Liver (tissue), 3 donors: ENCODE data around the gene RSL1D1.

Experiments
- FOXA1 ChIP-seq: IDR thresholded peaks from 2 replicates; pipeline ENCODE4 v1.6.1; 2016; ENCODE audit warnings: antibody characterized with exemption
- GABPA ChIP-seq, 2 donors: IDR thresholded peaks in 1 of 2; conservative IDR thresholded peaks in 1 of 2; 2 replicates each; pipeline ENCODE4 v1.6.1; 2016; ENCODE audit warnings: antibody characterized with exemption in 2 of 2, mild to moderate bottlenecking in 1 of 2, moderate library complexity in 1 of 2
- HNF4A ChIP-seq, 2 donors: conservative IDR thresholded peaks; 2 replicates each; pipeline ENCODE4 v1.6.1; 2016; ENCODE audit warnings: antibody characterized with exemption in 2 of 2, mild to moderate bottlenecking in 2 of 2
- JUND ChIP-seq, 2 donors: IDR thresholded peaks; 2 replicates each; pipeline ENCODE4 v1.6.1; 2016; ENCODE audit warnings: antibody characterized with exemption in 2 of 2
- MAX ChIP-seq: IDR thresholded peaks from 2 replicates; pipeline ENCODE4 v1.6.1; 2016; ENCODE audit warnings: antibody characterized with exemption
- RXRA ChIP-seq, 2 donors: IDR thresholded peaks; 2 replicates each; pipeline ENCODE4 v1.6.1; 2017 to 2018; ENCODE audit warnings: antibody characterized with exemption in 2 of 2, mild to moderate bottlenecking in 1 of 2
- TAF1 ChIP-seq: conservative IDR thresholded peaks from 2 replicates; pipeline ENCODE4 v1.6.1; 2016; ENCODE audit warnings: antibody characterized with exemption, mild to moderate bottlenecking
- ZBTB33 ChIP-seq: IDR thresholded peaks from 2 replicates; pipeline ENCODE4 v1.6.1; 2016; ENCODE audit warnings: antibody characterized with exemption
- TF ChIP-seq, protein P1 (sequence below): fragments of 150-350 bp; IDR thresholded peaks from 2 replicates; pipeline ENCODE4 v1.5.1; 2017; ENCODE audit warnings: improper control_type of control experiment, low read depth, low read length; ENCODE audit not compliant: missing input control
- TF ChIP-seq, protein P2 (sequence below): IDR thresholded peaks from 2 replicates; pipeline ENCODE4 v1.6.1; 2016; ENCODE audit warnings: antibody characterized with exemption, mild to moderate bottlenecking
- donor health status: healthy.
- donor health status: healthy.

DNA sequence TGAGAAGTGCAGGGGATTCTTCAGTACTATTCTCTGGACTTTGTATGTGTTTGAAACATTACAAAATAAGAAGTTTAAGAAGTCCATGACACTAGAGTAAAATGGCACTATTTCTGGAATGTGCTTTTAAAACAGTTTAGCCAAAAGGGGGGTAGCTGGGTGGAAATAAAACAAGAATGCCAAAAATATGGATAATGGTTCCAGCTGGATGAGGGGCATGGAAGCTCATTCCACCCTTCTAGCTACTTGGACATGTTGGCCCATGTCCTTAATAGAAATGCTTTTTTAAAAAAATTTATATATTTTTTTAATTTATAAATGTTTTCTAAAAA is 67.3 kb downstream of the RSL1D1 start:
- TF ChIP-seq, protein P1, sequence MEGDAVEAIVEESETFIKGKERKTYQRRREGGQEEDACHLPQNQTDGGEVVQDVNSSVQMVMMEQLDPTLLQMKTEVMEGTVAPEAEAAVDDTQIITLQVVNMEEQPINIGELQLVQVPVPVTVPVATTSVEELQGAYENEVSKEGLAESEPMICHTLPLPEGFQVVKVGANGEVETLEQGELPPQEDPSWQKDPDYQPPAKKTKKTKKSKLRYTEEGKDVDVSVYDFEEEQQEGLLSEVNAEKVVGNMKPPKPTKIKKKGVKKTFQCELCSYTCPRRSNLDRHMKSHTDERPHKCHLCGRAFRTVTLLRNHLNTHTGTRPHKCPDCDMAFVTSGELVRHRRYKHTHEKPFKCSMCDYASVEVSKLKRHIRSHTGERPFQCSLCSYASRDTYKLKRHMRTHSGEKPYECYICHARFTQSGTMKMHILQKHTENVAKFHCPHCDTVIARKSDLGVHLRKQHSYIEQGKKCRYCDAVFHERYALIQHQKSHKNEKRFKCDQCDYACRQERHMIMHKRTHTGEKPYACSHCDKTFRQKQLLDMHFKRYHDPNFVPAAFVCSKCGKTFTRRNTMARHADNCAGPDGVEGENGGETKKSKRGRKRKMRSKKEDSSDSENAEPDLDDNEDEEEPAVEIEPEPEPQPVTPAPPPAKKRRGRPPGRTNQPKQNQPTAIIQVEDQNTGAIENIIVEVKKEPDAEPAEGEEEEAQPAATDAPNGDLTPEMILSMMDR: no peak
- TF ChIP-seq MAX (no peak), TAF1 (no peak), RXRA (IDR thresholded peaks at IDR 0.05) (no peak), GABPA (IDR thresholded peaks at IDR 0.05 in 1 of 2, conservative IDR thresholded peaks at IDR 0.05 in 1 of 2) (no peak), FOXA1 (no peak), HNF4A (conservative IDR thresholded peaks at IDR 0.05) (no peak), JUND (IDR thresholded peaks at IDR 0.05) (no peak), ZBTB33 (no peak)
- TF ChIP-seq, protein P2, sequence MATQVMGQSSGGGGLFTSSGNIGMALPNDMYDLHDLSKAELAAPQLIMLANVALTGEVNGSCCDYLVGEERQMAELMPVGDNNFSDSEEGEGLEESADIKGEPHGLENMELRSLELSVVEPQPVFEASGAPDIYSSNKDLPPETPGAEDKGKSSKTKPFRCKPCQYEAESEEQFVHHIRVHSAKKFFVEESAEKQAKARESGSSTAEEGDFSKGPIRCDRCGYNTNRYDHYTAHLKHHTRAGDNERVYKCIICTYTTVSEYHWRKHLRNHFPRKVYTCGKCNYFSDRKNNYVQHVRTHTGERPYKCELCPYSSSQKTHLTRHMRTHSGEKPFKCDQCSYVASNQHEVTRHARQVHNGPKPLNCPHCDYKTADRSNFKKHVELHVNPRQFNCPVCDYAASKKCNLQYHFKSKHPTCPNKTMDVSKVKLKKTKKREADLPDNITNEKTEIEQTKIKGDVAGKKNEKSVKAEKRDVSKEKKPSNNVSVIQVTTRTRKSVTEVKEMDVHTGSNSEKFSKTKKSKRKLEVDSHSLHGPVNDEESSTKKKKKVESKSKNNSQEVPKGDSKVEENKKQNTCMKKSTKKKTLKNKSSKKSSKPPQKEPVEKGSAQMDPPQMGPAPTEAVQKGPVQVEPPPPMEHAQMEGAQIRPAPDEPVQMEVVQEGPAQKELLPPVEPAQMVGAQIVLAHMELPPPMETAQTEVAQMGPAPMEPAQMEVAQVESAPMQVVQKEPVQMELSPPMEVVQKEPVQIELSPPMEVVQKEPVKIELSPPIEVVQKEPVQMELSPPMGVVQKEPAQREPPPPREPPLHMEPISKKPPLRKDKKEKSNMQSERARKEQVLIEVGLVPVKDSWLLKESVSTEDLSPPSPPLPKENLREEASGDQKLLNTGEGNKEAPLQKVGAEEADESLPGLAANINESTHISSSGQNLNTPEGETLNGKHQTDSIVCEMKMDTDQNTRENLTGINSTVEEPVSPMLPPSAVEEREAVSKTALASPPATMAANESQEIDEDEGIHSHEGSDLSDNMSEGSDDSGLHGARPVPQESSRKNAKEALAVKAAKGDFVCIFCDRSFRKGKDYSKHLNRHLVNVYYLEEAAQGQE: no peak
